Osteocyte (in vitro differentiated cells): Measurements from ENCODE around the gene BANK1. TPM values are rescaled to one million over a fixed set of nuclear protein-coding genes. Genes with fewer than 3 reads are reported as not detected.

Source experiments
- DNase-seq: peaks from one replicate; pipeline ENCODE4 v3.0.0; 2021; ENCODE audit warnings: mixed read lengths; ENCODE audit not compliant: unreplicated experiment; ENCODE audit errors: extremely low spot score
- H3K27ac Mint-ChIP-seq: one replicate; pipeline ENCODE4 v1.8.0; 2021; ENCODE audit warnings: mild to moderate bottlenecking, mixed read lengths; ENCODE audit not compliant: unreplicated experiment
- H3K27me3 Mint-ChIP-seq: one replicate; pipeline ENCODE4 v1.8.0; 2021; ENCODE audit warnings: mixed read lengths; ENCODE audit not compliant: unreplicated experiment
- H3K36me3 Mint-ChIP-seq: one replicate; pipeline ENCODE4 v1.8.0; 2021; ENCODE audit warnings: mixed read lengths; ENCODE audit not compliant: unreplicated experiment
- H3K4me1 Mint-ChIP-seq: one replicate; pipeline ENCODE4 v1.8.0; 2021; ENCODE audit warnings: mixed read lengths; ENCODE audit not compliant: unreplicated experiment
- H3K4me3 Mint-ChIP-seq: one replicate; pipeline ENCODE4 v1.8.0; 2021; ENCODE audit warnings: mild to moderate bottlenecking, moderate library complexity, mixed read lengths; ENCODE audit not compliant: unreplicated experiment
- H3K9me3 Mint-ChIP-seq: one replicate; pipeline ENCODE4 v1.8.0; 2021; ENCODE audit warnings: mixed read lengths; ENCODE audit not compliant: unreplicated experiment
- CTCF ChIP-seq: fragments of 200-600 bp; sonication (generic); IDR thresholded peaks from 2 replicates; pipeline ENCODE4 v1.5.0; 2021; ENCODE audit warnings: antibody characterized with exemption, mild to moderate bottlenecking, moderate library complexity
- total RNA-seq: library from RNA; stranded (reverse); gene quantifications from 2 replicates; pipeline ENCODE4 v1.2.1, GENCODE V29; 2021

Gene BANK1
- total RNA-seq, 1 donor from 2014 or later, result 1.0 TPM

- DNase-seq, result no peak
- Mint-ChIP-seq H3K27me3 (no peaks in the 10 kb centered on the region), H3K9me3 (peaks cover 5% of the 10 kb centered on the region), H3K4me3 (no peak overlapping the region), H3K4me1 (peaks cover 40% of the 10 kb centered on the region), H3K36me3 (no peaks in the 10 kb centered on the region), H3K27ac (no peak overlapping the region)
- TF ChIP-seq CTCF, result no peak
Measured at GRCh38 chr4:101792056-101792590, 1.6 kb downstream of the BANK1 start.

DNA sequence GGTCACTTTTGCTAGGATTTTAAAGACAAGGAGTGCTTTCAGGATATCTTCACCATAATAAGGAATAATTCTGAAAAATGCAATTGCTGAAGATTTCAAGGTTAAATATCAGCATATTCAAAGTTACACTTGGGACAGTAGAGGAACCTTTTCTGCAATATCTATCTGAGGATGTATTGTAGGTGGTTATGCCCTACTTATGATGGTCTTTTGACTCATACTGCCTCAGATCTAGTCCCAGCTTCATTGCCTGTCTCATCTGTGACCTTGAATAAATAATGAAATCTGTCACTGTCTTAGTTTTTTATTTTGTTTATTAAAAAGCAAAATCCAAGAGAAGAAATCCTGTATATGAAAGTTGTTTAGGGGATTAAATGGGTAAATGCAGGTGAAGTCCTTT, 2.9 kb downstream of the BANK1 start:
- H3K27me3 Mint-ChIP-seq, result no peaks in the 10 kb centered on the region
- H3K9me3 Mint-ChIP-seq, result peaks cover 5% of the 10 kb centered on the region
- no peak for DNase-seq
- no peak overlapping the region for H3K27ac Mint-ChIP-seq
- no peak overlapping the region for H3K4me3 Mint-ChIP-seq
- H3K4me1 Mint-ChIP-seq, result peaks cover 49% of the 10 kb centered on the region
- no peaks in the 10 kb centered on the region for H3K36me3 Mint-ChIP-seq
- no peak for TF ChIP-seq CTCF

- Mint-ChIP-seq H3K4me3 (no peak overlapping the region), H3K36me3 (no peaks in the 10 kb centered on the region), H3K27ac (peak overlapping the region; percentile 42), H3K4me1 (peaks cover 49% of the 10 kb centered on the region), H3K9me3 (peaks cover 5% of the 10 kb centered on the region), H3K27me3 (no peaks in the 10 kb centered on the region)
- no peak for DNase-seq
- no peak for TF ChIP-seq CTCF
Measured at GRCh38 chr4:101794806-101795205, 4.3 kb downstream of the BANK1 start.

DNA sequence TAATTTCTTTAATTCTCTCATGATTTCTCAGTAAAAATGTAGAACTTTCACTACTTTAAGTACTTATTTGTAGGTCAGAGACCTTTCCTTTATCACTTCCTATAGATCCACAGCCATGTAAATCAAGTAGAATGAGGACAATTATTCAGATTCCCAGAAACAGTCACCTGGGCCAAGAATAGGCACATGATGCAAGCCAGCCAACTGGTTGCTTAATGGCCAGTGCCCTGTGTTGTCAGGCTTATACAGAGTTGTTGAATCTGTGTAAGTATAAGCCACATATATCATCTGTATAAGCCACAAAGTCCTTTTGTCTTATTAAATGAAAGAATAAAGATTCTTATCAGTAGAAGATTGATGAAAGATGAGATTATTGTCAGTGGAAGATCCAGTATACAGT, 5.2 kb downstream of the BANK1 start:
- Mint-ChIP-seq H3K4me3 (no peak overlapping the region), H3K27ac (no peak overlapping the region), H3K36me3 (no peaks in the 10 kb centered on the region), H3K9me3 (peaks cover 5% of the 10 kb centered on the region), H3K27me3 (no peaks in the 10 kb centered on the region), H3K4me1 (peaks cover 42% of the 10 kb centered on the region)
- TF ChIP-seq CTCF, result no peak
- DNase-seq, result no peak

- no peak overlapping the region for H3K4me3 Mint-ChIP-seq
- peaks cover 5% of the 10 kb centered on the region for H3K9me3 Mint-ChIP-seq
- no peak overlapping the region for H3K27ac Mint-ChIP-seq
- H3K36me3 Mint-ChIP-seq, result no peaks in the 10 kb centered on the region
- no peak for TF ChIP-seq CTCF
- peaks cover 16% of the 10 kb centered on the region for H3K4me1 Mint-ChIP-seq
- no peaks in the 10 kb centered on the region for H3K27me3 Mint-ChIP-seq
- no peak for DNase-seq
Measured at GRCh38 chr4:101801958-101802357, 11.4 kb downstream of the BANK1 start.
